Right atrium auricular region (tissue), 2 donors: ENCODE data around the gene DEPDC5. TPM values are rescaled to one million over a fixed set of nuclear protein-coding genes. Genes with fewer than 3 reads are reported as not detected.

Experiments used
- DNase-seq: peaks from one replicate; pipeline ENCODE4 v3.0.0-alpha.2; 2019; ENCODE audit warnings: low spot score
- H3K27ac ChIP-seq, 2 donors: fragments of 200-600 bp; sonication (generic); 1 replicate in 1 of 2; 2 replicates in 1 of 2; pipeline ENCODE4 v1.5.1; 2016 to 2019
- H3K27me3 ChIP-seq, 2 donors: fragments of 200-600 bp; sonication (generic); one replicate each; pipeline versions ENCODE4 v1.5.1 to v1.6.0; 2017 to 2019
- H3K36me3 ChIP-seq: fragments of 200-600 bp; sonication (generic); one replicate; pipeline ENCODE4 v1.5.1; 2016
- H3K4me1 ChIP-seq, 2 donors: fragments of 200-600 bp; sonication (generic); one replicate each; pipeline versions ENCODE4 v1.5.1 to v1.6.0; 2017 to 2019
- H3K4me3 ChIP-seq, 2 donors: fragments of 200-600 bp; sonication (generic); 1 replicate in 1 of 2; 2 replicates in 1 of 2; pipeline ENCODE4 v1.5.1; 2017 to 2019; ENCODE audit warnings: mild to moderate bottlenecking in 1 of 2, moderate library complexity in 1 of 2
- H3K9me3 ChIP-seq, 2 donors: fragments of 200-600 bp; sonication (generic); one replicate each; pipeline ENCODE4 v1.5.1; 2019
- total RNA-seq, 2 donors: library from RNA; depleted of rRNA; stranded (reverse); fragments of >200 nt; gene quantifications; one replicate each; pipeline ENCODE4 v1.1.0, GENCODE V29; 2016
- TF ChIP-seq, protein P1 (sequence below), 2 donors: fragments of 200-600 bp; sonication (generic); IDR thresholded peaks; one replicate each; pipeline ENCODE4 v1.5.1; 2019; ENCODE audit warnings: antibody characterized with exemption in 2 of 2

DEPDC5 gene
- total RNA-seq, 2 donors from 2014 or later = 7.0 to 8.6 TPM

DNA sequence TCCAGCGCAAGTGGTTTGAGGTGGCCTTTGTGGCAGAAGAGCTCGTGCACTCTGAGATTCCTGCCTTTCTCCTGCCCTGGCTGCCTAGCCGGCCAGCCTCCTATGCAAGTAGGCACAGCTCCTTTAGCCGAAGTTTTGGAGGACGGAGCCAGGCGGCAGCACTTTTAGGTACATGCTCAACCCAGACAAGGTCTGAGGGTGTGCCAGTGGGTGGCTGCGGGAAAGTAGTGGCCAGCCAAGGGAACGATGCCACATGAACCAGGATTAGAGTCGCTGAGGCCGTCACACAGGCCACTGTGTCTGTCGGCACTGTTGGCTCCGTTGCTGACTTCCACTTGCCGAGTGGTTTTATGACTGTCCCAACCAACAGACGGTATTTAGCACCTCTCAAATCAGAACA, 125.8 kb downstream of the DEPDC5 start:
- H3K36me3 ChIP-seq = peaks cover 18% of the 10 kb centered on the region
- DNase-seq = no peak
- no peaks in the 10 kb centered on the region for H3K4me1 ChIP-seq
- no peak overlapping the region for H3K27ac ChIP-seq
- H3K9me3 ChIP-seq = no peaks in the 10 kb centered on the region
- no peak overlapping the region for H3K4me3 ChIP-seq
- H3K27me3 ChIP-seq = no peaks in the 10 kb centered on the region
- TF ChIP-seq, protein P1, sequence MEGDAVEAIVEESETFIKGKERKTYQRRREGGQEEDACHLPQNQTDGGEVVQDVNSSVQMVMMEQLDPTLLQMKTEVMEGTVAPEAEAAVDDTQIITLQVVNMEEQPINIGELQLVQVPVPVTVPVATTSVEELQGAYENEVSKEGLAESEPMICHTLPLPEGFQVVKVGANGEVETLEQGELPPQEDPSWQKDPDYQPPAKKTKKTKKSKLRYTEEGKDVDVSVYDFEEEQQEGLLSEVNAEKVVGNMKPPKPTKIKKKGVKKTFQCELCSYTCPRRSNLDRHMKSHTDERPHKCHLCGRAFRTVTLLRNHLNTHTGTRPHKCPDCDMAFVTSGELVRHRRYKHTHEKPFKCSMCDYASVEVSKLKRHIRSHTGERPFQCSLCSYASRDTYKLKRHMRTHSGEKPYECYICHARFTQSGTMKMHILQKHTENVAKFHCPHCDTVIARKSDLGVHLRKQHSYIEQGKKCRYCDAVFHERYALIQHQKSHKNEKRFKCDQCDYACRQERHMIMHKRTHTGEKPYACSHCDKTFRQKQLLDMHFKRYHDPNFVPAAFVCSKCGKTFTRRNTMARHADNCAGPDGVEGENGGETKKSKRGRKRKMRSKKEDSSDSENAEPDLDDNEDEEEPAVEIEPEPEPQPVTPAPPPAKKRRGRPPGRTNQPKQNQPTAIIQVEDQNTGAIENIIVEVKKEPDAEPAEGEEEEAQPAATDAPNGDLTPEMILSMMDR (IDR thresholded peaks at IDR 0.05) = no peak

DNA sequence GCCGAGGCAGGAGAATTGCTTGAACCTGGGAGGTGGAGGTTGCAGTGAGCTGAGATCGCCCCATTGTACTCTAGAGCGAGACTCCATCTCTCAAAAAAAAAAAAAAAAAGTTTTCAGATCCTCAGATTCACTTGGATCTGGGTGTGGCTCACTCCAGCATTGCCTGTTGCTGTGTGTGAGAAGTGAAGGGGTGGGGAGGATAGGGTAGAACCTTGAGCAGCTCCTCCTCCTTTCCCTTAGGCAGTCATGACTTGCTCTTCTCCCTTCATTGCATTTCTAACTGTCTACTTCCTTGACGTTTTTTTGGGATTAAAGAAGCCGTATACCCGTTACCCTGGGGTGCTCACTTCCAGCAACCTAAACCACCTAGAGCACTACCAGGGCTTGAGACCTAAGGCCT, 127.4 kb downstream of the DEPDC5 start:
- H3K4me3 ChIP-seq = no peak overlapping the region
- no peaks in the 10 kb centered on the region for H3K9me3 ChIP-seq
- DNase-seq = no peak
- H3K27ac ChIP-seq = no peak overlapping the region
- peaks cover 16% of the 10 kb centered on the region for H3K36me3 ChIP-seq
- TF ChIP-seq, protein P1 (IDR thresholded peaks at IDR 0.05) = no peak
- H3K4me1 ChIP-seq = no peaks in the 10 kb centered on the region
- no peaks in the 10 kb centered on the region for H3K27me3 ChIP-seq

DNA sequence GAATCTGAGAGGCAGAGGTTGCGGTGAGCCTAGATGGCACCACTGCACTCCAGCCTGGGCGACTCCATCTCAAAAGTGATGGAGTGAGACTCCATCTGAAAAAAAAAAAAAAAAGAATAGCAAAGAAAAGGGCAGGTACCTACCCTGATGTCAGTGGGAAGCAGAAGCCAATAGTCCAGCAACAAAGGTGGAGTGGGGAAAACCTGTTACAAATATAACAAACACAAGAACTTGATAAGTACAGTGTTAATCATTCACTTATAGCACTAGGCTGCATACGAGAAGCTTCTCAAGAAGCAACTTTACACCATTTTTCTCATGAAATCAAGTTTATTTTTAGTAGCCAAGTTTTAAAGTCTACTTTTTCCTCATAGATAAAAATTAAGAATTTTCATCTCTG, 128.0 kb downstream of the DEPDC5 start:
- H3K36me3 ChIP-seq = peaks cover 14% of the 10 kb centered on the region
- no peak overlapping the region for H3K4me3 ChIP-seq
- no peak for DNase-seq
- no peaks in the 10 kb centered on the region for H3K9me3 ChIP-seq
- H3K27me3 ChIP-seq = no peaks in the 10 kb centered on the region
- TF ChIP-seq, protein P1 (IDR thresholded peaks at IDR 0.05) = no peak
- H3K4me1 ChIP-seq = no peaks in the 10 kb centered on the region
- H3K27ac ChIP-seq = no peak overlapping the region

DNA sequence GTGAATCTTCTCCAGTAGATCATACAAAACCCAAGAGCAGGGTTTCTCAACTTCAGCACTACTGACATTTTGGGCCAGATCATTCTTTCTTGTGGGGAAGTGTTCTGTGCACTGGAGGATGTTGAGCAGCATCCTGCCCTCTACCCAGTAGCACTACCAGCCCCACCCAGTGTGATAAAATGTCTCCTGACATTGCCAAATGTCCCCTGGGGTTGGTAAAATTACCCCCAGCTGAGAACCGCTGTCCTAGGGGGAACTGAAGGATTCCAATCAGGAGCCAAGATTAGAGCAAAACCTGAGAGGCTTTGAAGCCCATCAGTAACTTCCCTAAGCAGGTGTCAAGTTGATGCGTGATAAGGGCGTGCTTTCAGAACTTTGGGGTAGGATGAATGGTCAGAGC, 129.2 kb downstream of the DEPDC5 start:
- Histone ChIP-seq H3K9me3 (no peaks in the 10 kb centered on the region), H3K4me3 (no peak overlapping the region), H3K27ac (no peak overlapping the region), H3K27me3 (no peaks in the 10 kb centered on the region), H3K36me3 (peaks cover 14% of the 10 kb centered on the region), H3K4me1 (no peaks in the 10 kb centered on the region)
- DNase-seq = no peak
- TF ChIP-seq, protein P1 (IDR thresholded peaks at IDR 0.05) = no peak

DNA sequence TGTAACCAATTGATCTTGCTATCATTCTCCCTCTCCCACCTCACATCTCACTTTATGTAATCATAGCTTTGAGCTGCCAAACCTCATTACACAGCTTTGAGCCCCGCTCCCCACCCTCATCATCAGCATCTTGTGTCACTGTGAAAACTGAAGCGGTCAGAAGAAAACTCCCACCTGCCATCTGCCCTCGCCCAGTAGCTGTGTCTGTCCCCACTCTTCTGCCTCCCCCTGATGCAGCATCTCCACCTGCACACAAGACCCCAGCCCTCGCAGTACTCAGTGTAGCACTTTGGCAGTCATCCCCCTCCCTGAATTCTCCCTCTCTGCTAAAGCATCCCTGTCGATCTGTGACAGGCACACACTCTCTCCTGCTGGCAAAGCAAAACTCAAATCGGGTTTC, 130.2 kb downstream of the DEPDC5 start:
- Histone ChIP-seq H3K27me3 (no peaks in the 10 kb centered on the region), H3K4me1 (no peaks in the 10 kb centered on the region), H3K36me3 (peaks cover 14% of the 10 kb centered on the region), H3K27ac (no peak overlapping the region), H3K4me3 (no peak overlapping the region), H3K9me3 (no peaks in the 10 kb centered on the region)
- DNase-seq = no peak
- TF ChIP-seq, protein P1 (IDR thresholded peaks at IDR 0.05) = no peak

DNA sequence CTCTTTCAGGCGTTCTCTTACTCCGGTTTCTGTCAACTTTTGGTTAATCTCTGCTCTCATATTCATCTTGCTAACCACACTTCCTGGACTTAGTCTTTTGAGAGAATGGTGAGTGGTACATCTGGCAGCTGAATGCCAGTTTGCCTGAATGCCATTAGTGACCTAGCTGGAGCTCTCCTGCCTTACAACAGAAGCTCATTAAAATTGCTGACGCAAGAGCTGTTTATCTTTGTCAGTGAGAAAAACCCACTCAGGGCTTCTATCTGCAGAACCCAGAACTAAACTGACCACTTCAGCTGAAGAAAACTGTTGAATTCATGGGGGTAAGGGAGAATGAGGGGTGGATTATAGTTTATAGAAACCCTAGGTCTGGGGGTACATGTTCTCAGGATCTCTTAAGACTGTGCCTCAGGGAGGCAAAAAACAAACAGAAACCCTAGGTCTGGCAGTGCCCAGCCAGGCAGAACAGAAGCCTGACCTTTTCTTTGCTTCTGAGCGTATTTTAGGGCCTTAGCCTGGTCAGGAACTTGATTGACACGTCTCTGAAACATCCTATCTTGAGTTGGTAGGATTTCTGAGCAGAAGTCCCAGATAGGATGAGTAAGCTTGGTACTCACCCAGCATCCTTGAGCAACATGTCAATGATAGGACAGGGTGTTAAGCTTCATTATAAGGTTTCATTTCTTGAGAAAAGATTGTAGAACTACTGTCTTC, 137.7 kb downstream of the DEPDC5 start:
- no peaks in the 10 kb centered on the region for H3K4me1 ChIP-seq
- H3K4me3 ChIP-seq = no peak overlapping the region
- H3K27ac ChIP-seq = no peak overlapping the region
- H3K27me3 ChIP-seq = no peaks in the 10 kb centered on the region
- H3K36me3 ChIP-seq = peaks cover 27% of the 10 kb centered on the region
- H3K9me3 ChIP-seq = no peaks in the 10 kb centered on the region
- DNase-seq = no peak
- TF ChIP-seq, protein P1 (IDR thresholded peaks at IDR 0.05) = no peak
